ENCODE data around the gene KLF14. TPM values are rescaled to one million over a fixed set of nuclear protein-coding genes. Genes with fewer than 3 reads are reported as not detected.
"Not testable (repeated sequence)": the region's sequence is repeated elsewhere in the genome, so short reads cannot be mapped to it uniquely, and the experiment has no call there.

KLF14 gene
- polyA plus RNA-seq, 5 donors, result 0.10 to 0.21 (median 0.18) TPM

GRCh38 chr7:130721486-130722277, 12.3 kb downstream of the KLF14 start:
- peak; percentile 68 to 84 for DNase-seq

GRCh38 chr7:130719541-130719940, 14.5 kb downstream of the KLF14 start:
- DNase-seq, result no peak

- no peak for DNase-seq
Measured at GRCh38 chr7:130712416-130712815, 21.6 kb downstream of the KLF14 start.

GRCh38 chr7:130708766-130709165, 25.2 kb downstream of the KLF14 start:
- DNase-seq, result no peak

GRCh38 chr7:130708001-130708400, 26.0 kb downstream of the KLF14 start:
- no peak for DNase-seq

- DNase-seq, result no peak
Measured at GRCh38 chr7:130703851-130704250, 30.2 kb downstream of the KLF14 start.

- no peak for DNase-seq
Measured at GRCh38 chr7:130701650-130702049, 32.4 kb downstream of the KLF14 start.

GRCh38 chr7:130700760-130701159, 33.2 kb downstream of the KLF14 start:
- DNase-seq, result no peak

- no peak for DNase-seq
Measured at GRCh38 chr7:130699686-130700085, 34.3 kb downstream of the KLF14 start.

- no peak for DNase-seq
Measured at GRCh38 chr7:130697820-130698219, 36.2 kb downstream of the KLF14 start.

- peak in 1 of 2 donors; percentile 13 for DNase-seq
Measured at GRCh38 chr7:130695840-130696239, 38.2 kb downstream of the KLF14 start.

GRCh38 chr7:130692396-130692795, 41.6 kb downstream of the KLF14 start:
- DNase-seq, result not testable (repeated sequence)

GRCh38 chr7:130689683-130690082, 44.3 kb downstream of the KLF14 start:
- no peak for DNase-seq

- DNase-seq, result no peak
Measured at GRCh38 chr7:130683026-130683425, 51.0 kb downstream of the KLF14 start.

Other genes starting within 250 kb of the KLF14 start
- gene MEST, start 242.1 kb downstream of the KLF14 start, polyA plus RNA-seq (ENCODE audit: insufficient read depth in 1 of 5, insufficient read length in 5 of 5, low replicate concordance in 1 of 5), result 100 to 1,000 TPM; 368 to 456 (median 406) TPM
- gene COPG2, start 65.5 kb downstream of the KLF14 start, polyA plus RNA-seq (ENCODE audit: insufficient read depth in 1 of 5, insufficient read length in 5 of 5, low replicate concordance in 1 of 5), result 10 to 100 TPM; 37.2 to 50.7 (median 49.0) TPM
- not detected for gene TSGA13, start 47.7 kb downstream of the KLF14 start, polyA plus RNA-seq (ENCODE audit: insufficient read depth in 1 of 5, insufficient read length in 5 of 5, low replicate concordance in 1 of 5)